NCI-H82 (cell line): ENCODE results near the gene C1orf159.

Source experiments
- DNase-seq: peaks from one replicate; lab custom pipeline; 2025; lab: John Stamatoyannopoulos, UW

The C1orf159 gene

GRCh38 chr1:1038694-1039093 lies 77.2 kb downstream of the C1orf159 start:
- no peak for DNase-seq

DNA sequence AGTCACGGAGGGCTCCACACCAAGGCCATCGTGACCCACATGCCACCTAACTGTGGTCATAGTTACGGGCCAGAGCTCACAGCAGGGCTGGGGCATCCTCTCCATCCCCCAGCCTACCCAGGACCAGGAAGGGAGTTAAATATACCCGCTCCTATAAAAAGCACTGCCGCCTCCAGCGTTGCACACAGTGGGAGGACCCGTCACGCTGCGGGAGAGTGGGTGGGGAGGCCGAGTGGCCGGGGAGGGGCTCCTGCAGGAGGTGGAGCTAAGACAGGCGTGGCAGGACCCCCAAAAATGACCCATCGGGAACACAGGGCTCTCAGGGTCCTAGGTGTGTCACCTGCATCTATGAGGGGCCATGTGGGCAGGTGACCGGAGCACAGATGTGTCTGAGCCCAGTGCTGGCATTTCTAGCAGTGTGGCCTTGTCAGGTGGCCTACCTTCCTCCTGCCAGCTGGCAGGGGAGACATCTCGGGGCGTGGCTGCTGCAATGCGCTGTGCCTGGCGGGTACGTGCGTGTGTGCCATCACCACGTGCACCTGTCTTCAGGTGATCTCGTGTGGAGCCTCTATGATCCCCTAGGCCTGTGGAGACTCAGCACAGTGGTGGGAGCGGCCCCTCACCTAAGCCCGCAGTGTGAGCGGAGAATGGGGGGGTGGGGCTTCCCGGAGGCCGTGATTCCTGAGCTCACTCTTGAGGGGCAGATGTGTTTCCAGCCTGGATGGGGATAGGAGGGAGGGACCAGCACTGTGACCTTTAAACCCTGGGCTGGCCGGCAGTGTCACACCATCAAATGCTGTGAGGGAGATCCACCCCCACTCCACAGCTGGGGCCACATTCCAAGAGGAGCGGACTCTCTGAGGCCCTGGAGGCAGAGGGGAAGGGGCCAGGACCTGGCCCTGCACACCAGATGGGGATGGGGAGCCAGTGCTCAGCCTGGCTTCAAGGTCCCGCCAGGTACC lies 78.2 kb downstream of the C1orf159 start:
- DNase-seq, result no peak

DNA sequence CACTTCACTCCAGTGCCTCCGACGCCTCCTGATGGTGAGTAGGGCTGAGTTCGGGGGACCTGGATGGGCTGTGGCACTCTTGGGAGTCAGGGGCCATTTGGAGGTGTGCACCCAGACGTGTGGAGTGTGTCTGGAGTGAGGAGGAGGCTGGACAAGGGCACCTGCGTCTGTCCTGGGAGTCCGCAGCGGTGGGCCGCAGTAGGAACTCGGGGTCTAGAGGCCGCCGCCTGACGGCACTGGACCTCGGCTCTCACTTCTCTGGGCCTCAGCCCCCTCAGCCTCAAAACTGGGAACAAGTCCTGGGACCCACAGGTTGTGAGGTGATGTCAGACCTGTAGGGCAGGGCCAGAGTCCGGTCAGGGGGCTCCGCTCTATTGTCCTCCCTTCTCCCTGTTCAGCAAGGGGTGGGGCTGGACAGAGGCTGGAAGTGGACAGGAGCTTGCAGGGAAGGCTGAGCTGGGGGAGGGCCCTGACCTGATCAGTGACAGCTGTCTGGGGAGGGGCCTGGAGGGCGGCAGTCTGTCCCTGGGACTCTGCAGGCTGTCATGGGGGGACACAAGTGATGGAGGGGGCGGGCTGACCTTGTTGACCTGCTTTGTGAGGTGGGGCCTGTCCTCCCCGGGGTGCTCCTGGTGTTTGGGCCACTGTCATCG lies 80.5 kb downstream of the C1orf159 start:
- no peak for DNase-seq

DNA sequence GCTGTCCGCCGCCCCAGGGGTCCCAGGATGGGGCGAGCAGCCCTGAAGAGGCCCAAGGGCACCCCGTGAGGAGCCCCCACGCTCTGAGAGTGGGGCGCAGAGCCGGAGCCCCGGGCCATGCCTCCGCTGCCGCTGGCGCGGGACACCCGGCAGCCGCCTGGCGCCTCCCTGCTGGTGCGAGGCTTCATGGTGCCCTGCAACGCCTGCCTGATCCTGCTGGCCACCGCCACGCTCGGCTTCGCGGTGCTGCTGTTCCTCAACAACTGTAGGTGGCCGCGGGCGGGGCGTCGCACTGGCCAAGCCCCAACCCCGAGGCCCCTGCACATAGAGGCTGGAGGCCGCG lies 81.5 kb downstream of the C1orf159 start:
- no peak for DNase-seq

DNA sequence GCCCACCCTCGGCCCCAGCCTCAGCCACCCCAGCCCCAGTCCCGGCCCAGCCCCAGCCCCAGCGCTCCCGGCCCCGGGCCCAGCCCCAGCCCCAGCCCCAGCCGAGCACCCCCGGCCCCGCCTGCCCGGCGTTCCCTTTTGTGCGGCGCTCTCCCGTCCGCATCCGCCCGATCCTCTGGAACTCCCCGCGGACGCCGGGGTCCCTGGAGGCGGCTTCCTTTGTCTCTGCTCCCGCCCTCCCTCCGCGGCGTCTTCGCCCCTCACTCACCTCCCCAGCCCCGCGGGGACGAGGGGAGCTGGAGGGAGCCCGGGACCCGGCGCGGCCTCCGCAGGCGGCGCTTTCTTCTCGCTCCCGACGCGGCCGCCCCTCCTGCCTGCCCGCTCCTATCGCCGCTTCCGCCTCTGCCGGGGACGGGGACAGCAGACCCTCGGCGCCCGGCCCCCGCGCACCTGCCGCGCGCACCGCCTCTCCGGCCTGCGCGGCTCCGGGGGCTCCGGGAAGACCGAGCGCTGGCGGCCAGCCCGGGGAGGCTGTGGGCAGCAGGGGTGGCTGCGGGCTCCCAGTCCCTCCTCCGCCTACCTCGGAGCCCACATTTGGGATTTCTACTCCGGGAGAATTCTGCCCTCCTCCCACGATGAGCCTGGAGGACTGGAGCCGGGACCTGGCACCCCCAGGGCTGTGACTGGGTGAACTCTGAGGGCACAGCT lies 82.0 kb downstream of the C1orf159 start:
- DNase-seq, result peak; percentile 42

- DNase-seq, result peak; percentile 98
Measured at GRCh38 chr1:1033009-1033587, 82.8 kb downstream of the C1orf159 start.

- DNase-seq, result peak; percentile 81
Measured at GRCh38 chr1:1032424-1032823, 83.5 kb downstream of the C1orf159 start.
